ENCODE measurements around the gene PRKCH.

- TF ChIP-seq CTCF (IDR thresholded peaks at IDR 0.05; ENCODE audit: insufficient read depth, low read length, poor library complexity, severe bottlenecking) (no peak), EZH2phosphoT487 (conservative IDR thresholded peaks at IDR 0.05; ENCODE audit: low read length) (no peak)
Measured at GRCh38 chr14:61428261-61428660, 106.9 kb downstream of the PRKCH start.

Measured in SU-DHL-6 (cell line).